HG03432 (cell line): Measurements from ENCODE around the gene EML1.

ENCODE experiments used
- ATAC-seq: cut with Tn5 transposase; IDR thresholded peaks from one replicate; pipeline ENCODE4 v1.9.1; 2021; ENCODE audit warnings: mild to moderate bottlenecking, moderate library complexity; ENCODE audit not compliant: unreplicated experiment

Gene EML1

DNA sequence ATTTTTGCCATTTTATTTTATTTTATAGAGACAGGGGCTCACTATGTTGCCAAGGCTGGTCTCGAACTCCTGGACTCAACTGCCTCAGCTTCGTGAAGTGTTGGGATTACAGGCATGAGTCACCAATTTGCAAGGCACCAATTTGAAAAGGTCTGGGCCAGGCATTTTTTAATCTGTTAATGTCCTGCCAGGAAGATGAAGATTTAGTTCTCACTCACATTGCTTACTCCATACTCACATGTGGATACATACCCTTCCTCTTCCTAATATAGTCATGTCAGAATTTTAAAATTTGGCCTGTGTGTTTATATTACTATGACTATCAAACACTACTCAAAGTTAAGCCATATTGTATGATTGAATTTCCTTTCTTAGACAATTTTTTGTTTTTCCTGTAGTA, 15.3 kb upstream of the EML1 start:
- no peak for ATAC-seq

DNA sequence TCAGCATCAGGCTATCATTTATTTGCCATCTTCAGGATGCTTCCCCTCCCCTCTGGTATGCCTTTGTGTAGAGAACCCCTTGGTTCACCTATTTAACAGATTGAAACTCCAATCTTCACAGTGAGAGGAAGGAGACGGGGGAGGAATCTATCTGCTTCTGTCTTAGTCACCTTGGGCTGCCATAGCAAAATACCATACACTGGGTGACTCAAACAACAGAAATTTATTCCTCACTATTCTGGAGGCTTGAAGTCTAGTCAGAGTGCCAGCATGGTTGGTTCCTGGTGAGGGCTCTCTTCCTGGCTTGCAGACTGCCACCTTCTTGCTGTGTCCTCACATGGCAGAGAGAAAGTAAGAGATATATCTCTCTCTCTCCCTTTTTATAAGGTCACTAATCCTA, 13.5 kb upstream of the EML1 start:
- no peak for ATAC-seq

DNA sequence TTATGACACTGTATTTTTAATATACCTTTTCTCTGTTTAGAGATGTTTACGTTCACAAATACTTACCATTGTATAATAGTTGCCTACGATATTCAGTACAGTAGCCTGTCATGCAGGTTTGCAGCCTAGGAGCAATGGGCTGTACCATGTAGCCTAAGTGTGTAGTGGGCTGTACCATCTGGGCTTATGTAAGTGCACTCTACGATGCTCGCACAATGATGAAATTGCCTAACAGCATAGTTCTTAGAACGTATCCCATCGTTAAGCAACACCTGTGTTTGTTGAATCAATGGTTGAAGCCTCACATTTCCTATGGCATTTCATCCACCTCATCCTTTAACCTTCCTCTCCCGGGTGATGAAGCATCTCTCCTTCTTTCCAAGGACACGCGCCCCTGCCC, 12.5 kb upstream of the EML1 start:
- ATAC-seq = no peak

DNA sequence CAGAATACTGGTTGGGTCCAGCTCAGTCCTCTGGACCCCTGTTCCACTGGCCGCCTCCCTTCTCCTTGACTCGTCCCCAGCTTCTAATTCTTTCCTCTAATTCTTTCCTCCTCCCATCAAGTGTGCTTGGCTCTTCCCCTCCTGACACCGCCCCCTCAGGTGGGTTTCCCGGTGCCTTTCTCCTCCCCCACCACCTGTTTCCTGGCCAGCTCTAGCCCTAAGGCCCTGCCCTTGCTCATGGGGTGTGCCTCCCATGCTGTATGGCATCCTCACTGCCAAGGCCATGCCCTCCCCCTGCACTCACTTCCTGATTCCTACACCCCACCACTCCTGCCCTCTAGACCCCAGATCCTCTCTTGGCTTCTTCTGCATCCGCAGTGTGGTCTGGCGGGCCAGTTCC, 12.1 kb upstream of the EML1 start:
- ATAC-seq = no peak

DNA sequence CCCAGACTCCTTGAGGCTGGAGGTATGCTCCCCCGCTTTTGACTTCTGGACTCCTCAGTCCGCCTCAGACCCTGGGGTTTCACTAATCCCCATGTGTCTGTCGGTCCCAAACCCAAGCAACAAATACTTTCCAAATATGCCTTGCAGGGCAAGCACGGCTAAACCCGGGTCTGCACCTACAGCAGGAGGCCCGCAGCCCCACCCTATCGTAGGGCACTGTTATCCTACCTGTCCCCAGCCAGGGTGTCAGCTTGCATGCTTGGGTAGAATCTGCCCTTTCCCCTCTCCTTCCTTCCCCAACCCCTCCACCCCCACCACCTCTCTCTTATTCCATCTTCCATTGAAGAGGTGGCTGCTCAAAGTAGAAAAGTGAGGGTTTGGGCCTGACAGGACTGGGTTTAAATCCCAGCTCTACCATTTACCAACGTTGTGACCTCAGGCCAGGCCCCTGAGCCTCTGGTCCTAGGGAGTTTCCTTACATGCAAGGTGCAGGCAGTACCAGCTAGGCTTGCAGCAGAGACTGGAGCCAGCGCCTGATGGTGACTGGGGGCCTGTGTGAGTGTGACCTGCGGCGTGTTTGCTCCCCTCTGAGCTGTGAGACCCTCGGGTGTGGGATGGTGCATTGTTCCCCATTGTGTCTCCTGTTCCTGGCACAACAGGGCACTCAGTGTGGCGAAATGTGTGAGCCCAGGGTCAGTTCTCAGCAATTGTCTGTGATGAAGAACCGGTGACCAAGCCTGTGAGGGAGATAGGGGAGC, 11.2 kb upstream of the EML1 start:
- no peak for ATAC-seq

DNA sequence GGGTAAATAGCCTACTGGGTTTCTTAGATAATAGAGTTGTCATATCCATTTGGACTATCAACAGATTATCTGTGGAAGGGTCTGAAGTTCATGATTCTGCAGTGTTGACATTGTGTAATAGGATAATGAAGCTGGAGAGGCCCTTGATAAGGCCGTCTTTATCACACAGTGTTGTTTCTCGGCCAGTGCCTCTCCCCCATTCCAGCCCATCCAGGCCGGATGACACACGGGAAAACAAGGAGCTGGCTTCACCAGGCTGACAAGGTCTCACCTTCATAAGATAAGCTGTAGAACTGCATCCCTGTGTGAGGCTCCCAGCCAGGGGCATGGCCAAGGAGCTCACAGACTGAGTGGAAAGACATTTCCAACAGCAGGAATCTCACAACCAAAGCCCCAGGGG, 8.7 kb upstream of the EML1 start:
- ATAC-seq = no peak

DNA sequence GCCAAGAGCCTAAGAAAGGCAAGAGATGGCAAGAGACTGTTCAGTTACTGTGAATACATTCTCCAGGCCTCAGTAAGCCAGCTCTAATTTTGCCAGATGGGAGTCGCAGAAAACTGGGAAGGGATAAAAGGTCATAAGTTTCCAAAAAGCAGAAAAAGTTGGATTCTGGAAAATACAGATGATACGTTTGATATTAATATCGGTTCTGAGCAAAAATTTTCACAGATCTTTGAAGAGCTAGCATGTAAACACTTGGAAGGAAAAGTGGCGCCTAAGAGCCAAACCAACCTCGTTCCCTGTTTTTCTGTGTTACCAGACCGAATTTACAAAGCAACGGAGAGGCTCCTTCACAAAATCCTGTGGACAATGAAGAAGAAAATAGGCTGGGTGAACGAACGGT, 7.8 kb upstream of the EML1 start:
- no peak for ATAC-seq

DNA sequence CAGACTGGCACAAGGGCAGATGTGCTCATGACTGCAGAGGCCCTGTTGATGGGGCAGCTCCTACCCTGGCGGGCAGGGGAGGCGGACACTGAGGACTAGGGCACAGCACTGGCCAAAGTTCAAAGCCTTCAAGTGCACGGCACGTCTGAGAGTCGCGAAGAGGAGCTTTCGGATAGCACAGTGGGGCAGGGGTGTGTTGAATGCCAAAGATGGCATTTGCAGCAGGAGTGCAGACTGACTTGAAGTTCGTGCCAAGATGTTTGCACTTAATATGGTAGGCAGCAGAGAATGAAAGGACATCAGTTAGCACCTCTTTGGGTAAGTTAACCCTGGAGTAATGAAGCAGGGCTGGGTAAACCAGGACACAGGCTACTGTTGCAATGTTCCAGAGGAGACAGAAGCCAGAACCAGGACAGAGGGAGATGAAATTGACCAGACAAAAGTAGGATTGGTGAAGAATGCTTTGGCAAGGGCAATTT, 6.7 kb upstream of the EML1 start:
- no peak for ATAC-seq

DNA sequence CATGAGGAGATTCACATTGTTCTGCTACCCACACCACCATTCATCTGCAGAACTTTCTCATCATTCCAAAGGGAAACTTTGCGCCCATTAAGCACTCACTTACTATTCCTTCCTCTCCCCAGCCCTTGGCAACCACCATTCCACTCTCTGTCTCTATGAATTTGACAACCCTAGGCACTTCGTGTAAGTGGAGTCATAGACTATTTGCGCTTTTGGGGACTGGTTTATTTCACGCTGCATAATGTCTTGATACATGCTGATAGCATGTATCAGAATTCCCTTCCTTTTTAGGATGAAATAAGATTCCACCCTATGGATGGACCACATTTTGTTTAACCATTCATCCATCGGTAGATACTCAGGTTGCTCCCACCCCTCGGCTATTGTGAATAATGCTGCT, 4.5 kb upstream of the EML1 start:
- ATAC-seq = no peak

DNA sequence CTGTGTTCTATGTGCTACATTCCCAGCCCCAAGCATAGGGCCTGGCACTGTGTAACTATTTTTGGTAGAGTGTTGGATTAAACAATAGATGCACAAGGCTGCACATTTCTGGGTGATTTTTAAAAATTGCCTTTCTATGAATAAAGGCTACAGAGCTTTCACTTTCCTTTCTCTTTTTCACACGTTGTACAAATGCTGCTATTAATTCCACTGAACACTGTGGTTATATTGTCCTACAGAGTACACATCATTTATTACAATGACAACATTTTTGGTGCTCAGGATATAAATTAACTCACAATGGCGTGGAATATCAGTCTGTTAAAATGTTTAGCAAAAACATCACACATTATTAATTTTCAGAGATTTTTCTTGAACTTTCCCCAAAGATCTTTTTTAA, 3.6 kb upstream of the EML1 start:
- no peak for ATAC-seq

DNA sequence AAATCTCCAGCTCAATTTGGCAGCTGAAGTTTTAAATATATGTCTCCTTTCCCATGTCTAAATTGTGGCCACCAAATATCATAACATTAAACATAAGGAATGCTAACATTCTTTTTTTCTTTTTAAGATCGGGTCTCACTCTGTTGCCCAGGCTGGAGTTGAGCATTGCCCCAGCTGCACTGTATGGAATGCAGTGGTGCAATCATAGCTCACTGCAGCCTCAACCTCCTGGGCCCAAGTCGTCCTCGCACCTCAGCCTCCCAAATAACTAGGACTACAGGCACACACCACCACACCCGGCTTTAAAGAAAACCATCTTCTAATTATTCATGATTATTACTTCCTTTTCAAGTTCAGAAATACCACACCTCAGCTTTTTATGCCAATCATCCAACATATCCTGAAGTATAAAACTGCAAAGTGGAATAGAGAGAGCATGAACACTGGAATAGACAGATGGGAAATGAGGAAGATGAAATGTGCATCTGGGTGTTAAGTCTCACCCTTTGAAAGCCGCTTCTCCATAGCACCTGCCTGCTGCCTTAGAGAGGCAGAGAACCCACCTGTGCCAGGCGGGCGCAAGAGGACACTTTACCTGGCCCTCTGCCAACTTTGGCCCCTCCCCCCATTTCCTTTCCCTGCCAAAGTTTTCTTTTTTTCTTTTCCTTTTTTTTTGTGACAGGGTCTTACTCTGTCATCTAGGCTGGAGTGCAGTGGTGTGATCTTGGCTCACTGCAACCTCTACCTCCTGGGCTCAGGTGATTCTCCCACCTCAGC, 2.8 kb upstream of the EML1 start:
- ATAC-seq = no peak

DNA sequence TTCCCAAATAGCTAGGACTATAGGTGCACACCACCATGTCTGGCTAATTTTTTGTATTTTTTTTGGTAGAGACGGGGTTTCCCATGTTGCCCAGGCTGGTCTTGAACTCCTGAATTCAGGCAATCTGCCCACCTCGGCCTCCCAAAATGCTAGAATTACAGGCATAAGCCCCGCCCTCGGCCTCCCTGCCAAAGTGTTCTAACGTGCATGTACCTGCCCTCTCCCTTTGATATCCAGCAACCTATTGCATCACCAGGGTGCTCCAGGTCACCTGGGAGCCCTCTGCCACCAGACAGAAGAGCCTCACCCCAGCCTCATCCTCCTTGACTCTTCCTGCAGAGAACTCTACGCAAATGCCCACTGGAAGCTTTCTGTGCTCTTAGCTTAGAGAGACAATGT, 2.2 kb upstream of the EML1 start:
- no peak for ATAC-seq

DNA sequence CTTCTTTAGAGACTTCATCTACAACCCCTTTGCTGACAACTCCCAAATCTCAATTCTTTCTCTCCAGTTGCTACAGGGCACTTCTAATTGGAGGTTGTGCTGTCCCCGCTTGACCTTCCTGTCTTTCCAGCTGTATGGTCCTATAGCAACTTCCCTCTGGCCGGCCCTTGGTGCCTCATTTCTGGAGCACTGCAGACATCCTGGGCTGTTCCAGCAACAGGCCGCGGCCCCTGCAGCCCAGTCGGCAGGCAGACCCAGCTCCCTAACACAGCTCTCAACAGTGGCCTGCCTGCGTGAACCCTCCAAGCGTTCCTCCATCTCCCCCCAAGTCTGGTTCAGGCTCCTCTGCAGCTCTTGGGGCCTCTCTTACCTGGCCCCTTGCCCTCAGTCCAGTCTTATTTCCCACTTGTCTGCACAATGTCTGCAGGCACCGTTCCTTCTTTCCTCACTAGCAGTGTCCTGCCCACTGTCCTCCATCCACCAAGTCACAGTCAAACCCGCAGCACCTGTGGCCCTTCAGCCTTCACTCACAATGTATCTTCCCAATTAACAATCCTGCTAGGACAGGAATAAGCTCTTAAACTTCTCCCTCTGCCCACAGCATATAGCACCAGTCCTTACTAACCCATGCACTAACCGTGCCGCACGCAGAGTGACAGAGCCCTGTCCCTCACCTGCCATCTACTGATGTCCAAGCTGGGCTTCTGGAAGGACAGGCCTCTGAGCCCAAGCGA, 1.6 kb upstream of the EML1 start:
- ATAC-seq = no peak

DNA sequence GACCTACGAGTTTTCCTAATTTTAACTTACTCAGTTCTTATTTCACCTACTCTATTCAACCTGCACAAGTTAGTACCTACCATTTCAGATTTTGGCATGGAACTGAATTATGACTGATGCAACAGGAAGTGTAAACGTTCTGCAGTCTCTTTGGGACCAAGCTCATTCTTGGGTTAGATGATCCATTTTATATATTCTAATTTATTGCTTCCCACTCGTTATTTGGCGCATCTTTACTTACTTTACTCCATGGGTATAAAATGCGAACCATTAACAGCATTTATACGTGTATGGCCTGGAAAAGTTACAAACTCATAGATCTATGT, 1.0 kb upstream of the EML1 start:
- ATAC-seq = no peak

DNA sequence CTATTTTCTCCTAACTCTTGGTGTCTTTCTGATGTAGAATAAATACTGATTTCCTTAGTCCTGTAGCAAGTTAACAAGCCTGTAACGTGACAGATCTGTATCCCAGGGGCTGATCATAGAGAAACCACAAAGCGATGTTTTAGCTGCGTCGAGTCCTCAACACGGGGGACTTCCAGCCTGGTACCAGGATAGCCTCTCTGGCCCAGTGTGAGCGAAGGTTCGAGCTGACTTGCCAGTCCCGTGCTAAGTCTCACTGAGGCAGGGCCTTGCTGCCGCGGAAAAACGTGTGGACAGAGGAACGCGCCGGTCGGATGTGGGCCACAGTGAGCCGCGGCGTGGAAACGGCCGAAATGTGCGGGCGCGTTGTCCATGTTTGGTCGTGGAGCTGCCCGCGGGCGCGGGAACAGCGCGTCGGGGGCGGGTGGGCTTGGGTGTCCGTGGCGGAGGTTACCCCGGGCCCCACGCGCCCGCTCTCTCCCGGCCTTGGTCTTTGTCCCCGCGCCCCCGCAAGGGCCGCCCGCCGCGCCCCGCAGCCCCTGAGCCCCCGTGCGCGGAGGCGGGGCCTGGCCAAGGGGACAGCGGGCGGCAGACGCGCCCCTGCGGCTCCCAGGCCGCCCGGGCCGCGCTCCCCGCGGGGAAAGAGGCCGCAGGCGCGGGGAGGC, 531 bp upstream of the EML1 start:
- no peak for ATAC-seq

DNA sequence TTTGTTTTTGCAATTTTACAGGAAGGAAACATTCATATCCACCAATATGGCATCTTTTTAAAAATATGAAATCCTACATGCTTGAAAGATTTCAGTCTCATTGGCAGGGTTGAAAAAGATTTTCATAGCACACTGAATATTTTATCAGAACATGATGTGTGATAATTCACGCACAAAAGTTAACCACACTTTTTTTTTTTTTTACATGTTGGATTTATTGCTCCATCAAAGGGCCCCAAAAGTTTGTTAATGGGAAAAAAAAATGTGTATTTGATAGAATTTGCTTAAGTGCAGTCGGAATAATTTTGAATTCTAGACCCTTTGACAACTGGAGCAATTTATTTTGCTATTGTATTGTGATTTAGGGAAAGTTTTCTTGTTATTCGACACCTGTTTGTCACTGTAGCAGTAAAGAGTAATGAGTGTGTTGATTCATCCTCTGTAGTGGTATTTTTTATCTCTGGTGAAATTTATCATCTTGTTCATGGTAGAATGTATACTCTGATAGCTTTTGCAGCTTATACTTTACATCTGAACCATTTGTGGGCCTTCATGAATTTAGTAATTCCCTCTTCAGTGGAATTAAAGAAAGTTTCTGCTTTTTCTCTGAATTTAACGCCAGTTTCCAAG, 1.1 kb downstream of the EML1 start:
- no peak for ATAC-seq

DNA sequence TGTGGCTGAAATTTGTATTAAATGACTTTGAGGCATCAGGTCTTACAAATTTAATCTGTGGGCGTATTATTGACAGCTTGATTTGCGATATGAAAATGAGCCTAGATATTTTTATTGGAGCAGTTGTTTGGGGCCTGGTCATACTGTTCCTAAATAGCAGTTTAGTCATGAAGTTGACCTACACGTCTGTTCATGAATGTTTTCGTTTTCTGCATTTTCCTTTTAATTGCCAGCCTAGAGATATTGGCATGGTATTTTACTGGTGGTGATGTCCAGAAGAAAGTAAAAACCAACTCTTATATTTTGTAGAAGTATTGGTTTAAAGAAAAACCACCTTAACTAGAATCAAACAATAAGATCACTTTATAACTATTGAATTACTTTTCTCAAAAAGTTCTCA, 1.8 kb downstream of the EML1 start:
- ATAC-seq = no peak

DNA sequence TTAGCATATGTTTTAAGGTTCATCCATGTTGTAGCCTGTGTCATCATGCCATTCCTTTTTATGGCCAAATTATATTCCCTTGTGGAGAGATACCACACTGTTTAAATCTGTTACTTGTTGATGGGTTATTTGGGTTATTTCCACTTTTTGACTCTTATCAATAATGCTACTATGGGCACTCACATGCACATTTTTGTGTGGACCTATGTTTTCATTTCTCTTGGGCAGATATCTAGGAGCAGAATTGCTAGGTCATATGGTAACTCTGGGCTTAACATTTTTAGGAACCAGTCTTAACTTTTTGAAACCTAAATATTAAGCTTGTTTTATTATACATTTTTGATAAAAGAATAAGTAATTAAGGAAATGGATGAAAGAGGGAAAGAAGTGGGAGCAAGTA, 4.0 kb downstream of the EML1 start:
- ATAC-seq = no peak

DNA sequence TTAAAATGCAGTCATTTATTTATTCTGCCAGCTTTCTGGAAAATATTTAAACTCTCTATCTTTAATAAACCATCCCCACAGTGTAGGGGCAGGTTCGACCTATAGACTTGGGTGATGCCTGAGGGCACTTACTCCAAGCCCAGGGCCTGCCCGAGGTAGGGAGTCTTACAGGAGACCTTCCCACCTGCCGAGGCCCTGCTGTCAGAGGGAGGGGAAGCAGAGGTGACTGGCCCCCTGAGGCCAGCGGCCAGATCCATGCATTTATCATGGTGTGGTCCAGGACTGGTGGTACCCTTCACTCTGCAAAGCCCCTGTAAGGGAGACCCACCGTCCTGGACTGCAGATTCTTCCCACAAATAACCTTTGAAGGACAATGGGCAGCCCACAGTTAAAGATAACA, 7.6 kb downstream of the EML1 start:
- no peak for ATAC-seq

DNA sequence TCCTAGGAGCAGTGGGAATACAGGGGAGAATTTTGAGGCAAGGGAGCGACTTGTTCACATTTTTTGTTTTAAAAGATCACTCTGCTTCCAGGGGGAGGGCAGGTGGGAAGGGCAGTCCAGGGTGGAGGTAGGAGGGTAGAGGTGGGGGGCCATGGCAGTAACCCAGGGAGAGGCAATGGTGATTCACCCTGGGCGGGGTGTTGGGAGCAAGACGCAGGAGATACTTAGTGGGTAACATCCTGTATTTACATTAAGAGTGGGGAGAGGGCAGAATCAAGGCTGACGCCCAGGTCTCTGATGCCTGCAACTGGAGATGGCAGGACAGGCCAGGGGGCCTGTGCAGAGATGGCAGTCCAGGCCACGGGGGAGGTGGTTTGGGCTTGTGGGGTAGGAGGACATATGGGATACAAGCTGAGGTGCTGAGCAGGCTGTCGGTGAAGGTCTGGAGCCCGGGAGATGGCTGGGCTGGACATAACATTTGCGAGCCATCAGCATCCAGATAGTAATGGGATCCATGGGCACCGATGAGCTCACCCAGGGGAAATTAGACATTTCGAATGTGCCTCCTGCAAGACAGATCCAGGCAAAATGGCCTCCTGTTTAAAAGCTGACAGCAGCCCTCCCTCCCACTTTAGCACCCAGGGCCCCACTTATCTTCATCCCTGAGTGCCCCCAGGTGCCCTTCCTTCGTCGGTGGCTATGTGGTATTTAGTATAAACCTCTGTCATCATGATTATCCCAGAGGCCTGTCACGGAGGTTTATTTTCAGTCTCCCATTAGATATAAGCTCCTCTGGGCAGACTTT, 9.3 kb downstream of the EML1 start:
- ATAC-seq = no peak
